NCI-H774 (cell line): Measurements from ENCODE around the gene GALNT2.
A peak's percentile ranks its signal among the peaks of the same experiment; 100 is the strongest.

Experiments
- DNase-seq: peaks from one replicate; lab custom pipeline; 2025; lab: John Stamatoyannopoulos, UW

GALNT2 gene

GRCh38 chr1:230188826-230189225, 121.8 kb downstream of the GALNT2 start:
- peak; percentile 61 for DNase-seq

DNA sequence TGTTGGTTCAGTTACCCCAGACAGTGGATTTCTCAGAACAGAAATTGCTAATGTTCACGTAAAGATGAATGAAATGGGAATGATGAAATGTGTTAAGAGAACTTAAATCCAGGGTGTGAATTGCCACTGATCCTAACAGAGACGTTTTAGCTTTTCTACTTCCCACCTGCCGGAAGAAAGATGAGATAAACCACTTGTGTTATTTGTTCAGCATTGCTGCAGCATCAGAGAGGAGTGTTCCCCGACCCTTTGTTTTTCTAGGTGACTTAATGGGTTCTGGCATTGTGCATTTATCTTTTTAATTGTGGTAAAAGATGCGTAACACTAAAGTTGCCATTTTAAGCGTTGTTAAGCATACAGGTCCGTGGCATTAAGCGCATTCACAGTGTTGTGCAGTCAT, 122.3 kb downstream of the GALNT2 start:
- peak; percentile 84 for DNase-seq

- DNase-seq: no peak
Measured at GRCh38 chr1:230189824-230190223, 122.8 kb downstream of the GALNT2 start.

DNA sequence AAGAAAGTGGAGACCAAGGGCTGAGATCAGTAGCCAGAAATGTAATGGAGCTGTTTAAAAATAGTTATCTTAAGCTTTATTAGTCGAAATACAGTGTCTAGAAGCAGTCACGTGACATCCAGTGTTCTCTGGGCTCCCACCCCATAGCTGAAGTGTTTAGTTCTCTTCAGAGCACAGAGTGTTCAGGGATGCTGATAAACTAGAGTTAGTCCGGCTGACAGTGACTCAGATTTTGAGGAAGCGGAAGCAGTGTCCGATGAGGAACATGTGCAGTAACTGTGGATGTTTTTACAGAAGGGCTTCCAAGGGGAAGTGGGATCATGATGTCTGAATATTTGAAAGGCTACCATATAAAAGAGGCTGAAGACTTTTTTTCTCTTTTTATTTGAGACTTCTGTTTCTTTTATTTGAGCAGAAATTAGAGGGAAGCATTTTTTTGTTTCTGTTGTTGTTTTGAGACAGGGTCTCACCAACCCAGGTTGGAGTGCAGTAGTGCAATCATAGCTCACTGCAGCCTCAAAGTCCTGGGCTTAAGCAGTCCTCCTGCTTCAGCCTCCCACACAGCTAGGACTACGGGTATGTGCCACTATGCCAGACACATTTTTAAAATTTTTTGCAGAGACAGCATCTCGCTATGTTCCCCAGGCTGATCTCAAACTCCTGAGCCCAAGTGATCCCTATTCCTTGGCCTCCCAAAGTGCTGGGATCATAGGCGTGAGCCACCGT, 124.2 kb downstream of the GALNT2 start:
- DNase-seq: no peak

DNA sequence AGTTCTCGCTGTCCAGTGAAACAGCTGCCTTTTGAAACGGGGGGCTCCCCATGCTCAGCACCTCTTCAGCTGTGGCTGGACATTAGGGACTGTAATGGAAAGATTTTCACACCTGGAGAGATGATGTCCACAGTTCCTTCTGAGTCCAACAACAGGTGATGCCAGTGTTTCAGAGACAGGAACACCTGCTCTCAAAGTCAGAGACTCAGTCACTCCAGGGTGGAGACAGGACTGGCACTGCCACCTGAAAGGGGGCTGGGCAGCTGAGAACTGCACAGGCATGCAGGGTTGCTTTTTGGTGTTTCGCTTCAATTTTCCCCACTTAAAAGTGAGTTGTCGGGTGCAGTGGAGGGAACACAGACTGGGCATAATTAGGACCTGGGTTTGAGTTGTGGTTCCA, 124.8 kb downstream of the GALNT2 start:
- DNase-seq: no peak

- no peak for DNase-seq
Measured at GRCh38 chr1:230194525-230194924, 127.5 kb downstream of the GALNT2 start.

DNA sequence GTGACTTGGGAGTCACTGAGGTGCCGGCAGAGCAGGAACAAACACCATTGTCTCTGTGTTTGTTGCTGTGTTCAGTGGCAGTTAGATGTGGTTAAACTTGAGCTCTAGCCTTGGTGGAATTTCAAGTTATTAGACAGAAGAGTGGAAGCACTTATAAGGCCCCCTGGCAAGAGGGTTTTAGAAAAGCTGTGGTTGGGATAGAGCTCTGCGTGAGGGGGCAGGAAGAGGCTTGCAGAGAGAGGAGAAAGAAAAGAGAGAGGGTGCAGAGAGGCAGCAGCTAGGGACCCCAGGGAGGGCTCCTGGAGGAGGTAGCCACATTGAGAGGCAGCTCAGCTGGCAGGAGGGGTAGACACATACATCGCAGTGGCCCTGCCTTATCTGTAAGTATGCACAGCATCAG, 128.2 kb downstream of the GALNT2 start:
- DNase-seq: no peak

DNA sequence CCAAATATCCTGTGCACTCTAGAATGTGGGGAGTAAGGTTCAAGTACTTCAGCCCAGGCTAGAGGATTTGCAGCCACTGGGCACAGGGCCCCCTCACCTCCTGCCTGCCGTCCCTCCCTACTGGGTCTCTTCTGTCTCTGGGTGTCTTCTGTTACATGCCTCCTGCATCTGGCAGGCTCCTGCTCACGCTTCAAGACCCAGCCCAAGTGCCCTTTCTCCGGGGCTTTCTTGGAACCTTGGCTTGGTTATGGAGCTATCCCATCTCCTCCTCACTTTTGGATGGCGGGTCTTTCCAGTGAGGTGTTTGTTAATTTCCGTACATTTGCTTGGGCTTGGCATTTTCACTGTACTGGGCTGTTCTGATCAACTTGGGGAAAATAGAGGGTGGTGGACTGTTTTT, 129.0 kb downstream of the GALNT2 start:
- DNase-seq: no peak

DNA sequence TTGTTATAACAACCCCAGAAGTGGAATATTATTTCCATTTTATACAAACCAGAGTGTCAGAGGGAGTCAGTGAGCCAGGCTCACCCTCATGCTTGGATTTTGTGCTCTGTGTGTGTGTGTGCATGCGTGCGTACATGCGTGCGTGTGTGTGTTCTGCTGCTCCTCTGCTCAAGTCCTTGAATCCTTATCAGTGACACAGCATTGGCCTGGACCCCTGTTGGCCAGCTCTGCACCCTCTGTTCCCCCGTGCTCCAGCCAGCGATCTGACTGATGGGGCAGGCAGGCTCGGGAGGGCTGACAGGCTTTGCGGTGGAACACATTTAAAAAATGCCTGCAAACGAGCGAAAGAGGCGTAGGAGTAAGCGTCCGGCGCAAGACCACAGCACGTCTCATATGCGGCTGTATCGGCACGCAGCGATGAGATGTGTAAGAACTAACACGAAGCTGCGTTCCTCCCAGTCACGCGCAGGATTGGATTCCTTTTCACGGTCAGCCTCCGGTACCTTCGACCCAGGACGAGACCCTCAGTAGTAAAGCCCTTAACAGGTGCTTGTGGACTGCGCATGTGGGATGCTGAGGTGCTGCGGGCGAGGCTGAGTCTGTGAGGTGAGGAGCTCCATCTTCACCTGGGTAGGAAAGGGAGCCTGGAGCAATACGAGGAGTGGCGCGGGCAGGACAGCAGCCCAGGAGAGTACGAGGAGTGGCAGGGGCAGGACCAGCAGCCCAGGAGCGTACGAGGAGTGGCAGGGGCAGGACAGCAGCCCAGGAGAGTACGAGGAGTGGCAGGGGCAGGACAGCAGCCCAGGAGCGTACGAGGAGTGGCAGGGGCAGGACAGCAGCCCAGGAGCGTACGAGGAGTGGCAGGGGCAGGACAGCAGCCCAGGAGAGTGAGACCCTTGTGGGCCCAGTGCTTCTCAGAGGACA, 130.9 kb downstream of the GALNT2 start:
- no peak for DNase-seq

GRCh38 chr1:230199034-230199433, 132.0 kb downstream of the GALNT2 start:
- DNase-seq: no peak

GRCh38 chr1:230199554-230199953, 132.5 kb downstream of the GALNT2 start:
- DNase-seq: no peak

- DNase-seq: no peak
Measured at GRCh38 chr1:230200276-230200675, 133.2 kb downstream of the GALNT2 start.

GRCh38 chr1:230201445-230201844, 134.4 kb downstream of the GALNT2 start:
- no peak for DNase-seq

GRCh38 chr1:230204842-230205241, 137.8 kb downstream of the GALNT2 start:
- no peak for DNase-seq

DNA sequence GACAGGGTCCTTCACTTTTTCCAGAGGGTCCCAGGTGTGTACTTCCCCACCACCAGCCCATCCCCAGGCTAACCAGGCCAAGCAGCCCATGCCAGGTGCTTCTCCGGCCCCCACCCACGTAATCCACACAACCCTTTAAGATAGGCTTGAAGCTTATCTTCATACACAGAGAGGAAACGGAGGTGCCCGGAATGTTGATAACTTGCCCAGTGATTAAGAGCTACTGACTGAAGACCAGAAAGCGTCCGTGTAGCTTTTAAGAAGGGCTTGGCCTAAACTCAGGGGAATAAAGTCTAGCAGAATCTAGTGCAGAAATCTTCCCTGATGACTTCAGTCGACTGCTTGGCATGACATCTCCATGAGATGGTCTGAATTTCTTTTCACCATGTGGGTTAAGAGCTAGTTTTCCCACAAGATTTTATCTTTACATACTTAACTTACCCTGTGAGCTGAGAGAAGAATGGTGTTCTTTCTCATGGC, 138.7 kb downstream of the GALNT2 start:
- no peak for DNase-seq

DNA sequence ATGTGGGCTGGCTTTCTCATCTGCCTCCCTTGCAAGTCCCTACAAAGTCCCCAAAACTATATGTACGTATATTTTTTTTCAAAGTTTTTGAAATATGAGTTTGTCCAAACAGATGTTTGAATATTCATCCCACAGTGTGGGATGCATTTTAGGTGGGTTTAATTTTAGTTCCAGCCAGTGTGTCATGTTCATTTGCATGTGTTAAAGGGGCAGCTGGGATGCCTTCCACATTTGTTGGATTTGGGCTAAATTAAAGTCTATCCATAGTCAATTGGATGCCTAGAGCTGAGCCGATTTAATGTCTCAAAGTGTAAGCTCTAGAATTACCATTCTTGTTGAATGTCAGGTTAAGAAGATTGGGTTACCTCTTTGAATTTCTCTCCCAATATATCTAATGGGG, 139.2 kb downstream of the GALNT2 start:
- DNase-seq: no peak

GRCh38 chr1:230206976-230207375, 139.9 kb downstream of the GALNT2 start:
- no peak for DNase-seq

GRCh38 chr1:230207598-230207997, 140.6 kb downstream of the GALNT2 start:
- DNase-seq: no peak

DNA sequence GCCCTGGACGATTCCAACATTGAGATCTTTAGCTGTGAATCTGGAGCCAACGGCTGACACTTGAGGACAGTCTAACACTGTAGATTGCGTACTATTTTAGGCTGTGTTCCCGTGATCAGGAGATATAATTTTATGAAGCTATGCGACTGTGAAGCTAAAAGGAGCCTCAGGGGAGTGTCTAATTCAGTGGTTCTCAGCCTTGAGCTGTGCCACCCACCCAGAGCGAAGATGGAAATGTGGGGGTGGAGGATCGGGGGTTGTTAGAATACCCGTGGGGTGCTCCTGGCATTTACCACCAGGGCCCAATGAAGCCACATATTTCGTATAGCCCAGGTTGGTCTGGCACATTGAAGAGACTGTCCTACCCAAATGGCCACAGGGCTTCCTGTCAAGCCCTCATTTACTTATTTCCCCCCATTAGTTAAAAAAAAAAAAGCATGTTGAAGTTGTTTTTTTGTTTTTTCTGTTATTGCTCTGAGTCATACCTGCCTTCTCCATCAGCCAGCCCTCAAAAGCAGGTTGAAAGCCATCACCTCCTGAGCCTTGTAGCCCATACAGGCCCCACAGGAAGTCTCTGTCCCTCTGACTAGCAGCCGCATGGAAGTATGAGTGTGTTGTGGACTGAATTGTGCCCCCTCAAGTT, 141.7 kb downstream of the GALNT2 start:
- no peak for DNase-seq

- DNase-seq: no peak
Measured at GRCh38 chr1:230210326-230210980, 143.4 kb downstream of the GALNT2 start.

DNA sequence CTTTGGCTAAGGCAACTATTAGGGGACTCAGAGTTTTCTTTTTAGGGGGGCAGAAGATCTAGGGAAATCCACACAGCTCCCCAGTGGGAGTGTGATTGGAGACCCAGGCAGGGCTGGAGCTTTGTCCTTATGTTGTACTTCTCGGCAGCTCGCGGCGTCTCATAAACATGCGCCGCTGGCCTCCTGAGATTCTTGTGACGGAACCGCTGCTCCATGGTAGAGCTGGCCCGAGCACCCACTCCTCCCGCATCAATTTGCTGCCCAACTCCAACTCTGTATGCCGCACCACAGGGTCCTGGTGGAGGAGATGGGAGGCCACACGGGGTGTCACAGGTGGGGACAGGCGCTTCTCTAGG, 143.9 kb downstream of the GALNT2 start:
- DNase-seq: no peak

- DNase-seq: no peak
Measured at GRCh38 chr1:230211436-230212145, 144.6 kb downstream of the GALNT2 start.
